Spinal cord (tissue), 10 donors: Measurements from ENCODE around the gene TNFRSF8. TPM values are rescaled to one million over a fixed set of nuclear protein-coding genes. Genes with fewer than 3 reads are reported as not detected.

Experiments
- DNase-seq, 6 donors: peaks; one replicate each; pipeline versions ENCODE4 v3.0.0 to v3.0.0-alpha.2; 2013 to 2015; ENCODE audit warnings: low spot score in 6 of 6, low read depth in 4 of 6
- H3K27ac ChIP-seq: one replicate; pipeline ENCODE4 v1.5.1; 2013; ENCODE audit warnings: low read depth, low read length, control low read depth
- H3K27me3 ChIP-seq: one replicate; pipeline ENCODE4 v1.6.1; 2013; ENCODE audit warnings: low read length; ENCODE audit not compliant: control insufficient read depth, insufficient read depth
- H3K36me3 ChIP-seq: one replicate; pipeline ENCODE4 v1.6.1; 2013; ENCODE audit warnings: low read length; ENCODE audit not compliant: control insufficient read depth, insufficient read depth
- H3K4me1 ChIP-seq: one replicate; pipeline ENCODE4 v1.6.1; 2013; ENCODE audit warnings: low read length; ENCODE audit not compliant: control insufficient read depth, insufficient read depth
- H3K4me3 ChIP-seq: one replicate; pipeline ENCODE4 v1.5.1; 2013; ENCODE audit warnings: low read depth, low read length, control low read depth
- H3K9me3 ChIP-seq: one replicate; pipeline ENCODE4 v1.6.1; 2013; ENCODE audit warnings: low read length; ENCODE audit not compliant: control insufficient read depth, insufficient read depth
- WGBS: methylation state at CpG from one replicate; pipeline ENCODE4 v1.1.5; 2013; ENCODE audit warnings: missing lambda C conversion rate; ENCODE audit not compliant: insufficient coverage; 5-methylcytosine and 5-hydroxymethylcytosine counted together
- polyA plus RNA-seq, 2 donors: library from polyadenylated mRNA; unstranded; fragments of 120-200 nt; gene quantifications; one replicate each; pipeline ENCODE4 v1.2.1, GENCODE V29; 2013; ENCODE audit not compliant: insufficient read length in 2 of 2
- total RNA-seq, 2 donors: library from RNA; depleted of rRNA in 1 of 2; stranded (reverse); fragments of 120-200 nt in 1 of 2; fragments of >200 nt in 1 of 2; gene quantifications; one replicate each; pipeline versions ENCODE4 v1.2.3 to v1.2.4, GENCODE V29; 2013 to 2014
- donor health status: healthy.

TNFRSF8 gene
- total and polyA plus RNA-seq, 4 donors: 0.11 to 0.20 (median 0.12) TPM; not detected in 1

DNA sequence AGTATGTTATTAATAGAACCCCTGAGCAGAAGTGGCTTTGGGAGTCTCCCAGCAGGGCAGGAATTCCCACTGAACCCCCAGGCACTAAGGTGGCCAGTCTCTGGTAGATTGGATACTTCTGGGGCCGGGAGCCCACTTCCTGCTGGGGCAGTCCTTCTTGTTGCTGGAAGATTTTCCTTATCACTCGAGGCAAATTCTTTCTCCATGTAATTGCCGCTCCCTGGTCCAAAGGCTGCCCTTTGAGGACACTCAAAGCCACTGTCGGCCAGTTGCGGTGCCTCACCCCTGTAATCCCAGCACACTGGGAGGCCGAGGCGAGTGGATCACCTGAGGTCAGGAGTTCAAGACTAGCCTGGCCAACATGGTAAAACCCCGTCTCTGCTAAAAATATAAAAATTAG is 81.1 kb downstream of the TNFRSF8 start:
- WGBS: 91% methylated on average over 8 of the region's 8 CpGs
- H3K9me3 ChIP-seq: no peaks in the 10 kb centered on the region
- no peaks in the 10 kb centered on the region for H3K27me3 ChIP-seq
- peaks cover 24% of the 10 kb centered on the region for H3K4me1 ChIP-seq
- DNase-seq: no peak
- H3K27ac ChIP-seq: no peak overlapping the region
- H3K4me3 ChIP-seq: no peak overlapping the region
- no peaks in the 10 kb centered on the region for H3K36me3 ChIP-seq

DNA sequence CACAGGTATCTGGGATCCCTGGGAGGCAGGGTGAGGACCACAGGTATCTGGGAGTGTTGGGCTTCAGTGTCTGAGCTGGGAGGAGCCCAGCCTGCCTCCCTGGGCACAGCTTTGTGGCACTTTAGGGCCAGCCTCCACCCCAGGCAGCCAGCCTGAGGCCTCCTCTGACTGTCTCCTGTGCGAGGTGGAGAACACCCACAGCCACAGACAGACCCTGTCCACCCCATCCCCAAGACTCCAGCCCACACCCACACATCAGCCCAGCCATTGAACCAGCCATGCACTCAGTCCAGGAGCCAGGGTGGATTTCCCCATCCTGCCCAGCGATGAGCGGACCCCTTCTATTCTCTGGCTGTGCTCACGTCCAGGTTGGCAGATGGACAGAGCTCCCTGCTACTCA is 81.9 kb downstream of the TNFRSF8 start:
- Histone ChIP-seq H3K4me1 (peaks cover 24% of the 10 kb centered on the region), H3K27me3 (no peaks in the 10 kb centered on the region), H3K9me3 (no peaks in the 10 kb centered on the region), H3K36me3 (no peaks in the 10 kb centered on the region), H3K27ac (no peak overlapping the region), H3K4me3 (no peak overlapping the region)
- no peak for DNase-seq
- WGBS: 91% methylated on average over 4 of the region's 4 CpGs

DNA sequence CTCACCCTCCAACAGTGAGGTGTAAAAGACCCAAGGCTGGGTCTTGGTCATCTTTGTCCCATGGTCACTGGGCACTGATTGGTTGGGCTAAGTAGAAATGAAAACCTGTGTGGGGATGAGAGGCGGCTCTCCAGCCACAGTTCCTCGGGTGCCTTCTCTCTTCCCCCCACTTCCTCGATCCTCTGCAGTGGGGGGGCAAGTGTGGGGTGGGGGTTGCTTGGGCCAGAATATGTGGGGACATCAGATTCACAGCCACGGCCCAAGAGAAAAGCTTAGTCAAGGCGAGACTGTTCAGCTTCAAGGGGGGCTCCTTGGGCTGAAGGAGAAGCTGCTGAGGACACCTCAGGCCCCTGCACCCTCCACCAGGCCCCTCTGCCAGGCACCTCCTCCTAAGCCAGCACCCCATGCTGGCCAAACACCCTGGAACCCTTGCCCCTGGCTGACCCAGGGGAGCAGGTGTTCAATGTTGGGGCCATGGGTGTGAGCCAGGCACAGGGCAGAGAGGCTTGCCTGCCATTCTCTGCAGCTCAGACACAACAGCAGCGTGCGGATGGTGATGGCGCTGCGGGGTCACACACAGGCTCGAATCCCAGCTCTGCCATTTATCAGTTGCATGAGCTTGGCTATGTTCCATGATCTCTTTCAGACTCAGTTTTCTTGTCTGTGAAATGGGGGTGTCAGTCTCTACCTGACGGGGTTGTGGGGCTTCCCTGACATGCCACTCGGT is 82.7 kb downstream of the TNFRSF8 start:
- H3K4me1 ChIP-seq: peaks cover 18% of the 10 kb centered on the region
- no peak overlapping the region for H3K4me3 ChIP-seq
- no peaks in the 10 kb centered on the region for H3K36me3 ChIP-seq
- no peak overlapping the region for H3K27ac ChIP-seq
- 93% methylated on average over 7 of the region's 12 CpGs for WGBS
- no peak for DNase-seq
- H3K9me3 ChIP-seq: no peaks in the 10 kb centered on the region
- H3K27me3 ChIP-seq: no peaks in the 10 kb centered on the region

DNA sequence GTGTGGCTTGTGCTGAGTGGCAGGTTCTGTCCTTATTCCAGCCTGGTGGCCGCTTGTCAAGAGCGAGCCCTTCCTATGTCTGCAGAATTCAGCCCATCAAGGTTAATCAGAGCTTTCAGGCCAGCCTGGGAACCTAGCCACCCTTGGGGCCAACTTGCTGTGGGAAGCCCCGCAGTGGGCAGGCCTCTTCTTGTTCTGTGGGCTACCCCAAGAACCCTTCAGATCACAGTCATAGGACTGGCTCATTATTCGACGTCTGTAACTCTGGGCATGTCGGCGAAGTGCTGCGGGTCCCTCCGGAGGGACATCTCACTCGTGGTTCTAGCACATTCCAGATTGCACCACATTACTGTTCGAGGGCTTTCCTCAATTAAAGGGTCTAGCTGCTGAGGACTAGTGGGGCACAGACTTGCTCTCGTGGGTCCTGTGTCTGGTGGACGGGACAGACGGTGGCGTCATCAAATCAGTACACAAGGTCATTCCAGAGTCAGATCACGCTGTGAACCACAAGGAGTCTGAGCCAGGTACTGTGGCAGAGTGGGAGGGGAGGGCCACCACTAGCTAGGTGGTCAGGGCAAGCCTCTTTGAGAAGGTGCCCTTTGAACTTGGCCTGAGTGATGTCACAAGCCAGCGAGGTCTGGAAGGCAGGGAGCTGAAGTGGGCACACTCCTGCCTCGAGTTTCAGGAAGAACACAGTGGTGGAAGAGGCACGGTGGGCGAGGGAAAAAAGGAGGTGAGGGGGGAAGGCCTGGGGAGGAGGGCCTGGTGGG is 83.4 kb downstream of the TNFRSF8 start:
- no peak for DNase-seq
- Histone ChIP-seq H3K27ac (no peak overlapping the region), H3K27me3 (no peaks in the 10 kb centered on the region), H3K4me3 (no peak overlapping the region), H3K9me3 (no peaks in the 10 kb centered on the region), H3K36me3 (no peaks in the 10 kb centered on the region), H3K4me1 (peaks cover 13% of the 10 kb centered on the region)
- WGBS: 83% methylated on average over 18 of the region's 20 CpGs

DNA sequence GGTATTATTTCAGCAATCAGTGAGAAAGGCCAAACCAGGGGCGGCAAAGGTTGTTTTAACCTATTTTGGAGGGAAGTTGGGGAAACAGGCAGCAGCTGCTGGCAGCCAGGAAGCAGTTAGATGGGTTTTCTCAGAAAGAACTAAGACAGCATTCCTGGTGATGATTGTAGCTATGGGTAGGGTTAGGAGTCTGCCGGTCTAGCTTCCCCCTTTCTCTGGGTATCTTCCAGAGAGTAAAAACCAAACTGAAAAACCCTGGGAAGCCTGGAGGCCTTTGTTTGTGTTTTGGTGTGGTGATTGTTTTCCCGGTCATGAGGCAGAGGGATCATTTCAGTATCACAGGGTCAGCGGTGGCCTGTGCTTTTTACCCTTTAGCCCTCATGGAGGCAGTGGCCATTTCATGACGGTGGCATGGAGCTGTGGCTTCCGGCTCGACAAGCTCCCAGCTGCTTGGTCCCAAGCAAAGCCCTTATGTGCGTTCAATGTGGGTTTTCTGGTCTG is 84.1 kb downstream of the TNFRSF8 start:
- no peaks in the 10 kb centered on the region for H3K9me3 ChIP-seq
- no peaks in the 10 kb centered on the region for H3K36me3 ChIP-seq
- H3K27me3 ChIP-seq: no peaks in the 10 kb centered on the region
- peaks cover 11% of the 10 kb centered on the region for H3K4me1 ChIP-seq
- H3K27ac ChIP-seq: no peak overlapping the region
- 75% methylated on average over 8 of the region's 8 CpGs for WGBS
- peak in 1 of 6 donors; percentile 46 for DNase-seq
- no peak overlapping the region for H3K4me3 ChIP-seq

DNA sequence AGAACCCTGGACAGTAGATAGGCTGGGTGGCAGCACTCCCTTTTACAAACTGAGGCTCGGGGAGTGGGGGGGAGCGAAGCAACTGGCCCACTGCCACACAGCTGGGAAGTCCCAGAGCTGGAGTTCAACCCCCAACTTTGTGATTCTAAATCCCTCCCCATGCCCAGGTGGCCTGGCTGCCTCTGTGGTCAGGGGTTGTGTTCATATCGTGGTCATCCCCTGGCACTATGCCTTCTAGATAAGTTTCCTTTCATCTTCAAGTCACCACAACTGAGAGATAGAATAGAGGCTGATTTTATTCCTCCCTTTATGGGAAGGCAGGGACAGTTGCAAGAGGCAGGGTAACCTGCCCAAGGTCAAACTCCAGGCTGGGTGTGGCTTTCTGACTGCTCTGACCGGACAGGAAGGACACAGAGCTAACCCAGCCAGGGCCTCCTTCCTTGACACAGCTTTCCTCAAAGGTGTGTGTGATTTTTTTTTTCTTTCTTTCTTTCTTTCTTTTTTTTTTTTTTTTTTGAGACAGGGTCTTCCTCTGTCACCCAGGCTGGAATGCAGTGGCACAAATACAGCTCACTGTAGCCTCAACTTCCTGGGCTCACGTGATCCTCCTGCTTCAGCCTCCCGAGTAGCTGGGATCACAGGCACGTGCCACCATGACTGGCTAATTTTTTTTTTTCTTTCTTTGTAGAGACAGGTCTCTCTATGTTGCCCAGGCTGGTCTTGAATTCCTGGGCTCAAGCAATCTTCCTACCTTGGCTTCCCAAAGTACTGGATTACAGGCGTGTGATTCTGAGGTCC is 85.3 kb downstream of the TNFRSF8 start:
- no peak overlapping the region for H3K27ac ChIP-seq
- no peak for DNase-seq

DNA sequence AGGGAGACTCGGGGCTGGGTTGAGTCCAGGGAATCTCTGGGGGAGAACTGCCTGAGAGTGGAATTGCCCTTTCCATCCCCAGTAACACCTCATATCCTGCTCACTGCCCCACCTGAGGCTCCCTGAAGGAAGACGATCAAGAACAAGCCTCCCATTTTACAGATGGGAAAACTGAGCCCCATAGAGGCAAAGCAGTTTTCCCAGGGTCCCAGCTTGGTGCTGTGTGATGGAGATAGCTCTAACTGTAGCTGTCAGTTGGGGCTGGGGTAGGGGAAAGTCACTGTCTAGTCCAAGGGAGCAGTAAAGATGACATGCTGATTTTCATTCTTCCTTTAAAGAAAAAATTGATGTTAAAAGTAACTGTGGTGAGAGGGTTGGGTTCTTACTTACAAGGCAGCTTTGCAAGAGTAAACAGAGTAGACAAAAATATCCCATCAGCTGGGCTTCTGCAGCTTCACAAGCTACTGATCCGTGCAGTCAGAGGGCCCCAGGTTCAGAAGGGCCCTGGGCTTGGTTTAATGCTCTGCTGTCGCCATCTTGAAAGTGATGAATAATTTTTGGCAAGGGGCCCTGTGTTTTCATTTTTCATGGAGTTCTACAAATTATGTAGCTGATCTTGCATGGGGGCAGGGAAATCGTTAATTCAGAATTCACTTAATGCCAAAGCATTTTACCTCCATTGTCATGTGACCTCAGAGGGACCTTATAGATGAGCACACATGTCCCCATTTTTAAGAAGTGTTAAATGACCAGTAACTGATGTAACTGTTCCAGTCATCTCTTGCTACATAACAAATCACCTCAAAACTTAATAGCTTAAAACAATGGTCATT is 86.1 kb downstream of the TNFRSF8 start:
- H3K9me3 ChIP-seq: no peaks in the 10 kb centered on the region
- no CpG with 5 or more reads among the region's 5 CpGs for WGBS
- no peaks in the 10 kb centered on the region for H3K36me3 ChIP-seq
- H3K4me3 ChIP-seq: no peak overlapping the region
- no peak for DNase-seq
- no peak overlapping the region for H3K27ac ChIP-seq
- H3K4me1 ChIP-seq: peaks cover 2% of the 10 kb centered on the region
- H3K27me3 ChIP-seq: no peaks in the 10 kb centered on the region

More for the DNA sequence above, 85.3 kb downstream of the TNFRSF8 start:
- Histone ChIP-seq H3K4me3 (no peak overlapping the region), H3K27me3 (no peaks in the 10 kb centered on the region), H3K4me1 (peaks cover 8% of the 10 kb centered on the region), H3K36me3 (no peaks in the 10 kb centered on the region), H3K9me3 (no peaks in the 10 kb centered on the region)
- WGBS: 87% methylated on average over 6 of the region's 8 CpGs

DNA sequence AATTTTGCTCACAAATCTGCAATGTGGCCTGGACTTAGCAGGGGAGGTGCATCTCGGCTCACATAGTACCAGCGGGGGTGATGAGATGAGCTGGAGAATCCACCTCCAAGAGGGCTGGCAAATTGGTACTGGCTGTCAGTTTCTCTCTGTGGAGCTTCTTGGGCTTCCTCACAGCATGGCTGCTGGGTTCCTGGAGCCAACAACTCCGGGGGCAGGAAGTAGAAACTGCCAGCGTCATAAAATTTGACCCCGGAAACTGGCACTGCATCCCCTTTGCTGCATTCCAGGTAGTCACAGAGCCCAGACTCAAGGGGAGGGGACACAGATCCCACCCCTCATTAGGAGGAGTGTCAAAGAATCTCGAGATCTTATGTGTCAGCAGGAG is 86.7 kb downstream of the TNFRSF8 start:
- H3K27me3 ChIP-seq: no peaks in the 10 kb centered on the region
- no peaks in the 10 kb centered on the region for H3K4me1 ChIP-seq
- 93% methylated on average over 5 of the region's 6 CpGs for WGBS
- no peaks in the 10 kb centered on the region for H3K9me3 ChIP-seq
- DNase-seq: no peak
- H3K27ac ChIP-seq: no peak overlapping the region
- no peaks in the 10 kb centered on the region for H3K36me3 ChIP-seq
- H3K4me3 ChIP-seq: no peak overlapping the region
